ENCODE results near the gene THTPA.

THTPA gene

DNA sequence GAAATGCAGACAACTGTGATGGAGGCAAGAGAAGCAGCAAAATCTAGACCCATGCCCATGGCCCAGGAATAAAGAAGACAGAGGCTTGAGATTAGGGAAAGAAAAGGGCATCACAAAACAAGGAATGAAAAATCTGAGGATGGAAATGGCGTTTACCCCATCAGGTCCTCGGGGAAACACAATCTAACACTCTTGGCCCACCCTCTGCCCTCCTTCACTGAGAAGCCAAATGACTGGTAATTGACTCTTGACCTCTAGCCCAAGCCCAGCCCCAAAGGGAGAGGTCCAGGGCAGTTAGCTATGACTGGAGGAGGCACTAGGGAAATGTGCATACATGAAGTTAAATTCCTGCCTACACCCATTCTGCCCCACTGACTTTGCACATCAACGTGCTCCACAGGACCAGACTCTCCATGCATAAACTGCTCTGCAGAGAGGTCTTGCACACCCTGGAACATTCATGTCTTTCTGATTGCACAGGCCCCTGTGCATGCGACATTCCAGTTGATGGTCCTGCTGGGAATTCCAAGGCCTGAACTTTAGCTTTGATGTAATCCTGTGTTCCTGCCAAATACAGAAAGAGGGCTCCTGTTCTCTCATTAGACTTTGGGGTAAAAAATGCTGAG lies 10.2 kb upstream of the THTPA start:
- TF ChIP-seq NFIC (IDR thresholded peaks at IDR 0.05) = no peak
- no peak for TF ChIP-seq TEAD4 (IDR thresholded peaks at IDR 0.05)
- no peak for TF ChIP-seq TAF1 (IDR thresholded peaks at IDR 0.05; ENCODE audit: low read depth)
- TF ChIP-seq RAD21 (IDR thresholded peaks at IDR 0.05; ENCODE audit: low read depth) = no peak
- TF ChIP-seq, protein P1, sequence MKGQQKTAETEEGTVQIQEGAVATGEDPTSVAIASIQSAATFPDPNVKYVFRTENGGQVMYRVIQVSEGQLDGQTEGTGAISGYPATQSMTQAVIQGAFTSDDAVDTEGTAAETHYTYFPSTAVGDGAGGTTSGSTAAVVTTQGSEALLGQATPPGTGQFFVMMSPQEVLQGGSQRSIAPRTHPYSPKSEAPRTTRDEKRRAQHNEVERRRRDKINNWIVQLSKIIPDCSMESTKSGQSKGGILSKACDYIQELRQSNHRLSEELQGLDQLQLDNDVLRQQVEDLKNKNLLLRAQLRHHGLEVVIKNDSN (IDR thresholded peaks at IDR 0.05) = no peak
- no peak for TF ChIP-seq ZBTB7A (IDR thresholded peaks at IDR 0.05; ENCODE audit: low read depth)
- TF ChIP-seq FOXM1 (IDR thresholded peaks at IDR 0.05; ENCODE audit: borderline replicate concordance, low read depth) = no peak
- TF ChIP-seq EGR1 (IDR thresholded peaks at IDR 0.05) = no peak
- no peak for TF ChIP-seq YY1 (IDR thresholded peaks at IDR 0.05; ENCODE audit: low read depth)

GRCh38 chr14:23546450-23547035 lies 9.5 kb upstream of the THTPA start:
- no peak for TF ChIP-seq EP300 (IDR thresholded peaks at IDR 0.05; ENCODE audit: borderline replicate concordance)
- no peak for TF ChIP-seq FOXM1 (IDR thresholded peaks at IDR 0.05; ENCODE audit: borderline replicate concordance, low read depth)
- no peak for TF ChIP-seq YY1 (IDR thresholded peaks at IDR 0.05; ENCODE audit: low read depth)
- TF ChIP-seq, protein P2, sequence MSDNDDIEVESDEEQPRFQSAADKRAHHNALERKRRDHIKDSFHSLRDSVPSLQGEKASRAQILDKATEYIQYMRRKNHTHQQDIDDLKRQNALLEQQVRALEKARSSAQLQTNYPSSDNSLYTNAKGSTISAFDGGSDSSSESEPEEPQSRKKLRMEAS (IDR thresholded peaks at IDR 0.05) = no peak
- no peak for TF ChIP-seq RAD21 (IDR thresholded peaks at IDR 0.05; ENCODE audit: low read depth)
- no peak for TF ChIP-seq TAF1 (IDR thresholded peaks at IDR 0.05; ENCODE audit: low read depth)
- no peak for TF ChIP-seq CREB1 (IDR thresholded peaks at IDR 0.05; ENCODE audit: low read depth)

GRCh38 chr14:23547924-23548323 lies 8.1 kb upstream of the THTPA start:
- no peak for TF ChIP-seq EGR1 (IDR thresholded peaks at IDR 0.05)
- no peak for TF ChIP-seq TCF12 (IDR thresholded peaks at IDR 0.05; ENCODE audit: low read depth)
- no peak for TF ChIP-seq YY1 (IDR thresholded peaks at IDR 0.05; ENCODE audit: low read depth)
- no peak for TF ChIP-seq FOXM1 (IDR thresholded peaks at IDR 0.05; ENCODE audit: borderline replicate concordance, low read depth)
- no peak for TF ChIP-seq NFIC (IDR thresholded peaks at IDR 0.05)
- TF ChIP-seq REST (IDR thresholded peaks at IDR 0.05; ENCODE audit: low read depth) = no peak
- no peak for TF ChIP-seq RAD21 (IDR thresholded peaks at IDR 0.05; ENCODE audit: low read depth)
- no peak for TF ChIP-seq TAF1 (IDR thresholded peaks at IDR 0.05; ENCODE audit: low read depth)
- no peak for TF ChIP-seq CEBPB (IDR thresholded peaks at IDR 0.05)
- TF ChIP-seq TEAD4 (IDR thresholded peaks at IDR 0.05) = no peak
- TF ChIP-seq ZBTB7A (IDR thresholded peaks at IDR 0.05; ENCODE audit: low read depth) = no peak
- TF ChIP-seq, protein P2 (IDR thresholded peaks at IDR 0.05) = no peak
- TF ChIP-seq CREB1 (IDR thresholded peaks at IDR 0.05; ENCODE audit: low read depth) = no peak
- TF ChIP-seq EP300 (IDR thresholded peaks at IDR 0.05; ENCODE audit: borderline replicate concordance) = no peak

GRCh38 chr14:23548351-23549318 lies 7.4 kb upstream of the THTPA start:
- TF ChIP-seq FOXM1 (IDR thresholded peaks at IDR 0.05; ENCODE audit: borderline replicate concordance, low read depth) (no peak), EGR1 (IDR thresholded peaks at IDR 0.05) (no peak), TCF12 (IDR thresholded peaks at IDR 0.05; ENCODE audit: low read depth) (no peak), NFIC (IDR thresholded peaks at IDR 0.05) (no peak), YY1 (IDR thresholded peaks at IDR 0.05; ENCODE audit: low read depth) (no peak), CREB1 (IDR thresholded peaks at IDR 0.05; ENCODE audit: low read depth) (no peak), EP300 (IDR thresholded peaks at IDR 0.05; ENCODE audit: borderline replicate concordance) (no peak), RAD21 (IDR thresholded peaks at IDR 0.05; ENCODE audit: low read depth) (no peak), ZBTB7A (IDR thresholded peaks at IDR 0.05; ENCODE audit: low read depth) (no peak), TAF1 (IDR thresholded peaks at IDR 0.05; ENCODE audit: low read depth) (no peak), CEBPB (IDR thresholded peaks at IDR 0.05) (no peak), TEAD4 (IDR thresholded peaks at IDR 0.05) (no peak), REST (IDR thresholded peaks at IDR 0.05; ENCODE audit: low read depth) (no peak)
- TF ChIP-seq, protein P1 (IDR thresholded peaks at IDR 0.05) = no peak
- TF ChIP-seq, protein P2 (IDR thresholded peaks at IDR 0.05) = no peak

Measured in Ishikawa (cell line).